Fibroblast of skin of left quadriceps (primary cell): ENCODE measurements around the gene ARHGEF10L.

ENCODE experiments used
- DNase-seq, 2 experiments: peaks; one replicate each; pipeline ENCODE4 v3.0.0-alpha.2; 2013; ENCODE audit warnings: low read depth in 2 of 2

ARHGEF10L gene

DNA sequence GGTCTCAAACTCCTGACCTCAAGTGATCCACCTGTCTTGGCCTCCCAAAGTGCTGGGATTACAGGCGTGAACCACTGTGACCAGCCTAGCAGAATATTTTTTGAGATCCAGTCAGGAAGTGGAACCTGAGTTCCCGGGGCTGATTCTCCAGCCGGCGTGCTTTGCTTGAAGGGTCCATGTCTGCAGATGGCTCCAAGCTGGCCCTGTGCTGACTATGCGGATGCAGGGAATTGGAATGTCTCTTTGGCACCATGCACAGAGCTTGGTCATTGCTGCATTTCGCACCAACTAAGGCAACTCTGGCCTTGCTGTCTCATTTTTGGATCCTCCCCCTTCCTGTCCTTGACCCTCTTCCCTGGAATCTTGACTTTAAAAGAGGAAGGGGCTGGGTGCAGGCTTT lies 28.1 kb downstream of the ARHGEF10L start:
- peak in 1 of 2 experiments; percentile 14 for DNase-seq

DNA sequence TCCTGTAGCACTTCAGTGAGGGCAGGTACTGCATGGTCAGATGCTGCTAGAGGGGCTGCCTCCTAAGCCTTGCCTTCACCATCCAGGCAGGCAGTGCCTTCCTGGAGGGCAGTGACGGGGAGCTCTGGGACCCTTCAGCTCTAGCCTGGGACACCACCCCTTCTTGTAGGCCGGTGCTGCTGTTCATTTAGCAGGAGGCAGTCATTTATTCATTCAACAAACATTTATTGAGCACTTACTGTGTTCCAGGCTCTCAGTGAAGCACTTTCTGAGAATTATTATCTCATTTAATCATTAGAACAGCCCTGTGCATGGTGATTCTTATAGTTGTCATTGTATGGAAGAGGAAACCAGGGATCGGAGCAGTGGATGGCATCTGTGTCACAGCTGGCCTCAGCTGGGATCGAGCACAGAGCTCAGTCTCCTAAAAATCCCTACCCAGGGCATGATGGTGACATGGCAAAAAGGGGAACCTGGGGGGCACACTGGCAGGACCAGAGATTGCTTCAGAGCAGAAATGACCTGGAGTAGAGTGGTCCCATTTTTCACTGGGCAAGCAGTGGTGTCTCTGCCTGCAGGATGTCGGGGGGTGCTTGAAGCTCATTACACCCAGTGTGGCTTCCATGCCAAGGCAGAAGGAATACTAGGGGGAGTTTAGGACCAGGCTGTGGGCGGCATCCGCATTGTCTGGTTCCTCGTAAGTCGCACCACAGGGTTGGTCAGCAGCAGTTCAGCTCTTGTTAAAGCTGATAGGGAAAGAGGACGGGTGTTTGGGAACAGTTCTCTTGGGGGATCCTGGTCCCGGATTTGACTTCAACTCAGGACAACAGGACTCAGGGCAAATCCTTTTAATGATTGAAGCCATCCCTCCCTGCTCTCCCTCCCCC lies 28.8 kb downstream of the ARHGEF10L start:
- no peak for DNase-seq

- DNase-seq = peak; percentile 45 to 47
Observed at GRCh38 chr1:17569200-17570139, 30.0 kb downstream of the ARHGEF10L start.

GRCh38 chr1:17570228-17570627 lies 30.7 kb downstream of the ARHGEF10L start:
- no peak for DNase-seq

DNA sequence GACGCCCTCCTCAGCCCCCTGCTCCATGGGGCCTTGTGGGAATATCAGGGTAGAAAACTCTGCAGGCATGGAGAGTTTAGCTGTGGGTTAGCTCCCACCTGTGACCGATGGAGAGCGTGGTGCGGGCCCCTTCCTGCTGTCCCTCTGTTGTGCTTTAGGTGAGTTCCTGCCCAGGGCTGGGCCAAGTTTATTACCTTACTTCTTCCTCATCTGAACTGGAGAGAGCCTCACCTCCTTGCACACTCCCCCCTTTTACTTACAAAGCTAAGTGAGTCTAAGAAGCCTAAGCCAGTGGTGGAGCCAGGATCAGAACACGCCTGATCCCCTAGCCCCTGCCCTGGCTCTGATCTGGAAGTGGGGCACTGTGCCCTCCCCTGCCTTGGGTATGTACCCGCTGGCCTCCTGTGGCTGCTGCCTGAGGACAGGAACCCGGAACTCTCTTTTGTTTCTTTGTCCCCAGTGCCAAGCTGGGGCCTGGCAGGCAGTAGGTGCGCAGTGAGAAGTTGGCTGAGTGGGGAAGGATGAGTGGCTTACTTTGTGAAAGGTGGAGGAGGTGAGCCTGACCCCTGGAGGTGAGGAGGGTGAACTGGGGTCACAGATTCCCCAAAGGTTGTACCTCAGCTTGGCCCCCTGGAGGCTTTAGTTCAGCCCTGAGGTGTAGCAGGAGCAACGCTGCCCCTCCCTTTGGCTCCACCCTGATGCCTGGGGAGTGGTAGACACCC lies 32.9 kb downstream of the ARHGEF10L start:
- no peak for DNase-seq

DNA sequence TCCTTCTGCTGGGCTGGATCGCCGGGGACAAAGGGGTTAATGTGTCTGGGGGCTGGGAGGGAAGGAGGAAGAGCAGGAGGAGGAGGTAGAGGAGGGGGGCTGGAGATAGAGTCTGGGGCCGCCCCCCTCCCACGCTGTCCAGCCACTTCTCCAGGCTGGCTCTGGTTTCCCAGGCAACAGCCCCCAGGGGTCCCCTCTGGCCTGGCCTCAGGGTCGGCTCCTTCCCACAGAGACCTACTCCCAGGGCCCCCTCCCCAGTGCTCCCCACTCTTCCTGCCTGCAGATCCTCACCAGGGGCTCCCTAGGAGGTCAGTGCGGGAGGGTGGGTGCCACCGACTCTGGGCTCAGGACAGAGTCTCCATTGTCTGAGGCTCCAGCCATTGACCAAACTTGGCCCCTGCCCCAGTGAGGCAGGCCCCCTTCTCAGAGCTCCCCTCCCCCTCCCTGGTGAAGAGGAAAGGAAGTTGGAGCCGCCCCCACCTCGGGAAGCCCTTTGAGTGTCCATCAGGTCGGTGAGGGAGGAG lies 34.1 kb downstream of the ARHGEF10L start:
- no peak for DNase-seq

DNA sequence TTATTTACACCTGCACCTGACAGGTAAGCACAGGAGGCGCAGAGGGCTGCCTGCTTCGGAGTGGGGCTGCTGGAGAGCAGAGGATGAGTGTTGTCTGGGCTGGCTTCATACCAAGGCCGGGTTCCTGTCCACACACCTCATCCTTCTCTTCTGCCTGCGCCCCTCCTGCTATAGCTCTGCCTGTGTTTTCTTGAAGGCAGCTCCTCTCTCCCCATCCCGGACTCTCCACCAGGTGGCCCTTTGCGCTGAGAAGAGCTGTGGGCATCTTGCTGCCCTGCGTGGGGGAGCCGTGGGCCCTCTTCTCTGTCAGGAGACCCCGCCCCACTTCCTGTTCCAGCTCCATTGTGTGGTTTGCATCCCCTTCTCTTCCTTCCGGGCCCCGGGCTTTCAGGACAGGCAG lies 35.0 kb downstream of the ARHGEF10L start:
- no peak for DNase-seq

- no peak for DNase-seq
Observed at GRCh38 chr1:17575797-17576518, 36.5 kb downstream of the ARHGEF10L start.

DNA sequence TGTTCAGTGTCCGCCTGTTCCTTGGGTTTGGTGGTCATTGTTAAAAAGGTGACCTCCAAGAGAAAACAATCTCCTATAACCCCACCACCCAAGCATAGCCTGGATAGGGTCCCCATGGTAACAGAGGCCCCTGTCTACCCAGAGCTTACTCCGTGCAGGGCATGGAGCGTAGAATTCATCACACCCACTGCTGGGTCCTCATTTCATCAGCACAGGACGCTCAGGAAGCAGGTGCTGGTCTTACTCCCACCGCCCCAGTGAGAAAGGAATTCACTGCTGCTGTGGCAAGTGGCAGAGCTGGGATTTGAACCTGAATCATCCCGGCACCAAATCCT lies 37.0 kb downstream of the ARHGEF10L start:
- DNase-seq = no peak

DNA sequence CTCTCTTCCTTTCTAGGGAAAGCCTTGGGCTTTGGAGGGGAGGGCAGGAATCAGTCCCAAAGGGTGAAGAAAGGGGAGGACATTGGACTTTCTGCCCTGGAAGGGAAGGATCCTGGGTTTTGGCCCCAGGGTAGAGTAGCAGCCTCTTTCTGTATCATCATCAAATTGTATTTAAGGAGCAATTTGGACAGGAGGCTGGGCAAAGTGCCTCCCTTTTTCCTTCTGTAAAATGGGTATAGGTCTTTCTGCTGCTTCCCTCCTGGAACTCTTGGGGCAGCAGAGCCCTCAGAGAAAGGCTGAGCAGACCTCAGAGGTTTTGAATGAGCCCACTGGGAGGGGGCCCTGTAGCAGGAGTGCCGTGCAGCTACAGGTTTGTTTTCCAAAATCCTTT lies 38.4 kb downstream of the ARHGEF10L start:
- DNase-seq = no peak

DNA sequence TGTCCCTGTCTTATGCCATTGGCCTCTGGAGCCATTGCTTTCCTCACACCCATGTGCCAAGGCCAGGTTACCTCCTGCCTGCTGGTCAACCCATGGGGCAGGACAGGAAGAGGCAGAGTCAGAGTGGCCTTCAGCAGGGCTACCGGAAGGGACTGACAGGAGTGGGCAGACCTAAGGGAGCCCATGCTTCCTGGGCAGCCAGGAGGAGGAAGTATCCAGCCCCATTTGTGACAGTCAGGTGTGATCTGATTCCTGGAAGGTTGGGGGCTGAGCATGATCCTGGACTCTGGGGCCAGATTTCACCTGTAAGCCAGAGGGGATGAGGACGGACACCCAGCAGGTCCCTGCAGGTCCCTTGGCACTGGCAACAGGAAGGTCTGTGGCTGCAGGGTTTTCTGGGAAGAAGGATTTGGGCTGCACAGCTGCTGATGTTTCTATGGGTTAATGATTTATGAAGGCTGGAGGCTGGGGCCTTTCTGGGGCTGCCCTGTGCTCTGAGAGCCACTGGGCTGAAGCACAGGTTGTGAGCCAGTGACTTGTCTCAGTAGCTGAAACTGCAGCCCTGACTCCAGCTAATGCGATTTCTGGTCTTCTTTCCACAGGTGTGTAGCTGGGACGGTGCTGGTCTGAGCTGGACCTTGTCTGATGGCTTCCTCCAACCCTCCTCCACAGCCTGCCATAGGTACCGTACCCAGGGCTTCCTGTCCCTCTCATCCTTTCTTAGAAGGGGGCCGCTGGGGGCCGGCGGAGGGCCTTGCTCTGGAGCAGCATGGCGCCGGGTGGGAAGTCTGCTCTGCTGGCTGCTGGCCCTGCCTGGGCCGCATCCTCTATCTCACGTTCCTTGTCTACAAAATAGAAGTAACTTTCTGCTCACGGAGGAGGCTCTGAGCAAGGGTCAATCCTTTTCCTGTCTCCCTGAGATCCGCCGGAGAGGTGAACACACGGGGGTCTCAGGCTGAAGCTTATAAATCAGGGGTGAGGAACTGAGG lies 40.7 kb downstream of the ARHGEF10L start:
- no peak for DNase-seq

DNA sequence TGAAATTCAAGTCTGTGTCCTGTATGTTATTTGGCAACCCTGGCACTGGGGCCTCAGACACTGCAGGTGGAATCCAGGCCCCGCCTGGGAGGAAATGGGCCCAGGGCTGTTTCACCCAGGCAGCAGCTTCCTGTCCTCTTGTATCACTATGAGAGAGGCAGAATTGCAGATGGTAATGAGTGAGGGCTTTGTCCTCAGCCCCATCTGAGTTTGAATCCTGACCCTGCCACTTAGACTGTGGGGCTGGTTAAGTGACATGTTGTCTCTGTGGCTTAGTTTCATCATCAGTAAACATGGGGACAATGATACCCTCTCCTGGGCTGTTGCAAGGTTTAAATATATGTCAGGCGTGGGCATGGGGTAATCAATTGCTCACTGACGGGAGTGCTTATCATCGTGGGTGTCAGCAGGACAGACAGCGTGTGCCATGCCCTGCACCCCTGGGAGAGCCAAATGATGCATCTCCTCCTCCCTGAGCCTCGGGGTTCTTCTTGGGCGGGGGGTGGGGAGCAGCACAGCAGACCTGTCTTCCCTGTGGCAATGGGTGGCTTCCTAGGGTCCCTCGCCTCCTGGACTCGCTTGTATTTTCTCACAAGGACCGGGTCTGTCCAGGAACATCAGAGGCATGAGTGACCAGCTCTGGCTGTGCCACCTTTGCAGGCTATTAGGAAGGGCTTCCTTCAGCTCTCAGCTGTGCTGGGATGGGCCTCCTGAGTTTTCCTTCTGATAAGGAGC lies 42.1 kb downstream of the ARHGEF10L start:
- no peak for DNase-seq

DNA sequence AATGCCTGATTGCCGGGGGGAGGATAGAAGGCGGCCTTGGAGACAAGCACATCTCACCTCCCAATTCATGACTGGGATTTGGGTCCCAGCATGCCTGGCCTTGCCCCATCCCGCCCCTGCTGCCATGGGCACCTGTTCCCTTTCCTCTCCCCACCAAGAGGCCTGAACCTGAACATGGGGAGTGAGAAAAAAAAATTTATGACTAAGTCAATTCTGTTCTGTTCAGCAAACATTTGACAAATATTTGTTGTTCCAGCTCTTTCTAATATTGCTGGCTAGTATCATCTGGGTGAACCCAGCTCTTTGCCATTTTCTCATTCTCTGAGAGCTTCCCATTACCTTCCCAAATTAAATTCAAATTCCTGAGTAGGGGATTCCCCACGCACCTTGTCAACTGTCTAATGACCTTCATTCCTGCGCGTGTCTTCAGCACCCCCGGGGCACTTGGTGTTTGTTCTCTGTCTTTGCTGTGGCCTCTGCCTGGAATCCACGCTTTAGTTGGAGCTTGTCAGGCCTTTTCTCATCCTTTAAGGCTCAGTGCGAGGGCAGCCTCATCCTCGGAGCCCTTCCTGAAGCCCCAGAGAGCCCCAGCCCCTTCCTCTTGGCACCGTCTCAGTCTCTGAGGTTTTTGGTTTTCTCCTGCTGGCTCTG lies 42.8 kb downstream of the ARHGEF10L start:
- no peak for DNase-seq

- no peak for DNase-seq
Observed at GRCh38 chr1:17584539-17584938, 45.0 kb downstream of the ARHGEF10L start.

GRCh38 chr1:17585266-17585987 lies 45.9 kb downstream of the ARHGEF10L start:
- DNase-seq = no peak

DNA sequence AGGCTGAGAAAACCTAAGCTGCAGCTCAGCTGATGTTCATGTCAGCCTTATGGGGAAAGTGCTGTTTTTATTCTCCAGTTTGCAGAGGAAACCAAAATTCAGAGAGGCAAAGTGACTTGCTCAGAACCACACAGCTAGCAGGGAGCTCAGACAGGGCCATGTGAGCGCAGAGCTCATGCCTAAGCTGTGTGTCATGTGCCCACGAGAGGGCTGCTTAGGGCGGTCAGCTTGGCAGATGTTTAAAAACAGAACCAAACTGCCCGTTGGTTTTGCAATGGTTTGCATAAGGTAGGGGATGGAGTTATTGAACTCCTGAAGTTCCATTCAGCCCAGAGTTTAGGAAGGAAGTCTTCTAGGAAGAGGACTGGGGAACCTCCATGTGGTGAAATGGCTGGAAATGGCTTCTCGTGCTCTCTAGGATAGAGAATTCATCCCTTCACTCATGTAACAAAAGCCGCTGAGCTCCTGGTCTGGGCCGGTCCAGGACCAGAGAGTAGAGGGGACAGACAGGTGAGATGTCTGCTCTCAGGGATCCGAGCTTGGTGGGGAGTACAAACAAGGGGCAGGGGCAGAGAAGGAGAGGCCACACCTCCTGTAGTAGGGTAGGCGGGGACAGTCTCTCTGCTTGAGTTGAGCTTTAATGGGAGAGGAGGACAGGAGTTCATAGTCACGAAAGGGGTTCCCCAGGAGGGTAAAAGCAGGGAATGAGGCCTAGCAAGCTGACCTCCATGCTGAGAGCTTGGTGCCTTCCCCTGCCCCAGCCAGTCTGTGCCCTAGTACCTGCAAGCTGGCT lies 46.9 kb downstream of the ARHGEF10L start:
- peak in 1 of 2 experiments; percentile 20 for DNase-seq

GRCh38 chr1:17587693-17588047 lies 48.2 kb downstream of the ARHGEF10L start:
- DNase-seq = peak; percentile 75 to 77
